Adrenal gland (tissue), 12 donors: Measurements from ENCODE around the gene MAPKAP1. TPM values are rescaled to one million over a fixed set of nuclear protein-coding genes. Genes with fewer than 3 reads are reported as not detected.

Experiments used
- DNase-seq, 7 donors: peaks; one replicate each; pipeline ENCODE4 v3.0.0-alpha.2; 2019 to 2020
- H3K27ac ChIP-seq, 5 donors: fragments of 200-600 bp; sonication (generic) in 4 of 5; 1 replicate in 3 of 5; 2 replicates in 2 of 5; pipeline versions ENCODE4 v1.5.1 to v1.8.0; 2016 to 2020; ENCODE audit warnings: mild to moderate bottlenecking in 1 of 5
- H3K27me3 ChIP-seq: fragments of 200-600 bp; 2 replicates; pipeline ENCODE4 v1.8.0; 2021
- H3K36me3 ChIP-seq, 2 donors: fragments of 200-600 bp; replicated peaks in 1 of 2; 1 replicate in 1 of 2; 2 replicates in 1 of 2; pipeline versions ENCODE4 v1.5.1 to v1.8.0; 2018 to 2022
- H3K4me1 ChIP-seq, 2 donors: fragments of 200-600 bp; replicated peaks in 1 of 2; 1 replicate in 1 of 2; 2 replicates in 1 of 2; pipeline versions ENCODE4 v1.5.1 to v1.8.0; 2018 to 2021
- H3K4me3 ChIP-seq, 4 donors: fragments of 200-600 bp; sonication (generic) in 3 of 4; one replicate each; pipeline ENCODE4 v1.5.1; 2016 to 2018
- H3K9me3 ChIP-seq, 3 donors: fragments of 200-600 bp; sonication (generic) in 1 of 3; replicated peaks in 1 of 3; 1 replicate in 2 of 3; 2 replicates in 1 of 3; pipeline versions ENCODE4 v1.5.1 to v1.8.0; 2016 to 2021
- POLR2A ChIP-seq, 2 donors: fragments of 450-650 bp; IDR thresholded peaks; one replicate each; pipeline ENCODE4 v1.6.1; 2017; ENCODE audit warnings: antibody characterized with exemption in 2 of 2, mild to moderate bottlenecking in 2 of 2, moderate library complexity in 1 of 2
- WGBS, 4 donors: extraction: QIAGEN DNeasy Blood & Tissue Kit in 2 of 4; methylation state at CpG; one replicate each; pipeline versions ENCODE4 v1.1.5 to v1.1.7; 2013 to 2017; 5-methylcytosine and 5-hydroxymethylcytosine counted together
- intact Hi-C, 2 donors: fragments of 100-400 bp; cut with DNase I; formaldehyde crosslinking; loops; one replicate each; pipeline versions ENCODE4 v1.14.1 to v1.15.0; 2022 to 2023
- polyA plus RNA-seq, 3 donors: library from polyadenylated mRNA; stranded (reverse); fragments of 200-250 nt in 2 of 3; fragments of 350-450 nt in 1 of 3; fragmentation: Illumina TruSeq in 1 of 3; extraction: RNeasy Lipid Tissue Mini Kit (QIAGEN cat#74804) in 1 of 3; gene quantifications; one replicate each; pipeline ENCODE4 v1.2.3, GENCODE V29; 2013 to 2014
- total RNA-seq, 9 donors: library from RNA; depleted of rRNA in 4 of 9; stranded (reverse); fragments of >200 nt in 4 of 9; fragments of 120-200 nt in 1 of 9; fragmentation: NEBNext Ultra II Directional in 1 of 9; extraction: Animal tissue kit (Norgen Biotek cat#: 25700) in 1 of 9; gene quantifications; one replicate each; pipeline versions ENCODE4 v1.1.0 to v1.2.4, GENCODE V29; 2013 to 2023
- TF ChIP-seq, protein P1 (sequence below), 6 experiments: fragments of 450-650 bp in 4 of 6; fragments of 200-600 bp in 2 of 6; sonication (generic) in 1 of 6; IDR thresholded peaks; 1 replicate in 5 of 6; 2 replicates in 1 of 6; pipeline versions ENCODE4 v1.5.1 to v1.8.0; 2016 to 2021; ENCODE audit warnings: antibody characterized with exemption in 6 of 6, mild to moderate bottlenecking in 2 of 6, moderate library complexity in 1 of 6
- donor health status: healthy with polysubstance abuse.
- donor health status: Bipolar disorder and iron deficiency.
- donor health status: DM: yes; HTN: yes; CAD: no.
- donor health status: DM: no; HTN: no; CAD: no.
- donor health status: DM: no; HTN: no; CAD: no.
- donor health status: DM: yes; HTN: yes; CAD: no.

Gene MAPKAP1
- total and polyA plus RNA-seq, 12 donors, result 72.2 to 156 (median 94.9) TPM

DNA sequence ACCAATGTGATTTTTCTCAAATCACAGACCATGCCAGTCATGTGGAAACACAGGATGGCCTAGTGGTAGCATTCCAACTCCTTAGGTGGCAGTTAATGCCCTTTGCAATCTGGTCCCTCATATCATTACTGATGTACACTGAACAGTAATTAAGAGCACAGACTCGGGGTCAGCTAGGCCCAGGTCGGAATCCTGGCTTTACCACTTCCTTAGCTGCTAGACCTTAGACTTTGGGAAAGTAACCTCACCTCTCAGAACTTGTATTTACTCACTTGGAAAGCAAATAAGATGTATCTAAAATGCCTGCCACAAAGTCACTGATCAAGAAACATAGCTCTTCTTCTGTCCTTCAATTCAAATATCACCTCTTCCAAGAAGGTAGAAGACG, 112.8 kb downstream of the MAPKAP1 start:
- Histone ChIP-seq H3K27me3 (no peaks in the 10 kb centered on the region), H3K4me1 (peaks cover 0 to 17% of the 10 kb centered on the region in 2 donors), H3K27ac (no peak overlapping the region), H3K36me3 (no peaks in the 10 kb centered on the region), H3K9me3 (no peaks in the 10 kb centered on the region), H3K4me3 (no peak overlapping the region)
- intact Hi-C loops, result no loop called here
- DNase-seq, result no peak
- WGBS, 4 donors, result 88 to 96% (median 93%) methylated on average over 3 of the region's 3 CpGs
- TF ChIP-seq, protein P1, sequence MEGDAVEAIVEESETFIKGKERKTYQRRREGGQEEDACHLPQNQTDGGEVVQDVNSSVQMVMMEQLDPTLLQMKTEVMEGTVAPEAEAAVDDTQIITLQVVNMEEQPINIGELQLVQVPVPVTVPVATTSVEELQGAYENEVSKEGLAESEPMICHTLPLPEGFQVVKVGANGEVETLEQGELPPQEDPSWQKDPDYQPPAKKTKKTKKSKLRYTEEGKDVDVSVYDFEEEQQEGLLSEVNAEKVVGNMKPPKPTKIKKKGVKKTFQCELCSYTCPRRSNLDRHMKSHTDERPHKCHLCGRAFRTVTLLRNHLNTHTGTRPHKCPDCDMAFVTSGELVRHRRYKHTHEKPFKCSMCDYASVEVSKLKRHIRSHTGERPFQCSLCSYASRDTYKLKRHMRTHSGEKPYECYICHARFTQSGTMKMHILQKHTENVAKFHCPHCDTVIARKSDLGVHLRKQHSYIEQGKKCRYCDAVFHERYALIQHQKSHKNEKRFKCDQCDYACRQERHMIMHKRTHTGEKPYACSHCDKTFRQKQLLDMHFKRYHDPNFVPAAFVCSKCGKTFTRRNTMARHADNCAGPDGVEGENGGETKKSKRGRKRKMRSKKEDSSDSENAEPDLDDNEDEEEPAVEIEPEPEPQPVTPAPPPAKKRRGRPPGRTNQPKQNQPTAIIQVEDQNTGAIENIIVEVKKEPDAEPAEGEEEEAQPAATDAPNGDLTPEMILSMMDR (IDR thresholded peaks at IDR 0.05), result no peak
- TF ChIP-seq POLR2A (IDR thresholded peaks at IDR 0.05), result no peak

DNA sequence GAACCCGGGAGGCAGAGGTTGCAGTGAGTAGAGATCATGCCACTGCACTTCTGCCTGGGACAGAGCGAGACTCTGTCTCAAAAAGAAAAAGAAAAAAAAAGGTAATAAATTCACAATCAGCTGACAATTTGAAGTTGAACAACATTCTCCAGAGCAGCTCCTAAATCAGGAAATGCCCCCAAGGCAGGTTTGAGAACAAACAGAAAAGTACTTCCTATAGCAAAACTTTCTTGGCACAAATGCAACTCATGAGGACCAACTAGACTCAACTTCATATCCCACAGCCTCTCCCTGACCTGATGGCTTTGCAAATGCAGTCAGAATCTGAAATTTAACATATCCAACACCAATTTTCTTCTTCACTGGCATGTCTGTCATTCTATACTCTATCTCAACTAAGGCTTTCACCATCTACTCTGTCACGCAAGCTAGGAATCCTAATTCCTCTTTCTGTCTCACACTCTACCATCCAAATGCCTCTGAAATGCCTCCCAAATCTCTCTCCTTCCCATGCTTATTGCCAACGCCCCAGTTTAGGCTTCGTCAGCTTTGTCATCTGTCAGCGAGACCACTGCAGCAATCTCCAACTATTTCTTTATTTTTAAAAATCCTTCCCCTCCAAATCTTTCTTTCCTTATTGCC, 113.3 kb downstream of the MAPKAP1 start:
- WGBS, 4 donors, result 77 to 87% (median 80%) methylated on average over 6 of the region's 6 CpGs
- Histone ChIP-seq H3K9me3 (no peaks in the 10 kb centered on the region), H3K4me1 (peaks cover 0 to 17% of the 10 kb centered on the region in 2 donors), H3K4me3 (no peak overlapping the region), H3K27ac (no peak overlapping the region), H3K27me3 (no peaks in the 10 kb centered on the region), H3K36me3 (no peaks in the 10 kb centered on the region)
- TF ChIP-seq POLR2A (IDR thresholded peaks at IDR 0.05), result no peak
- TF ChIP-seq, protein P1 (IDR thresholded peaks at IDR 0.05), result no peak
- intact Hi-C loops, result no loop called here
- no peak for DNase-seq

DNA sequence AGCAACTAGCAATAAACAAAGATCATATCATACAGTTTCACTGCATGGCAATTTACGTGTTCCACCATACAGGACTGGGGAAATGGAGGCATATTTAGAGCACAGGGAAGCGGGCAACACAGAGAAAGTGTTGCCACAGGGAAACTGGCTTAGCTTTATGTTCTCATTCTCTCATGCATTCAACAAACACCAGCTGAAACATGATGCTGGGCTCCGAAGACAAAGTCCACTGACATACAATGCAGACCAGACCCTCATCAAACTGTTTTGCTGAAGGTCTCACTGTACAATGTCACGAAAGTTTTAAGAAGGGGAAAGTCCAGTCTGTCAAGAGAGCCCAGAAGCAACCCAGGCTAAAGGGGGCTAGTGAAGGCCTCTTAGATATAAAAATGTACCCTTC, 115.1 kb downstream of the MAPKAP1 start:
- no peak for DNase-seq
- Histone ChIP-seq H3K36me3 (no peaks in the 10 kb centered on the region), H3K27ac (no peak overlapping the region), H3K27me3 (no peaks in the 10 kb centered on the region), H3K4me3 (no peak overlapping the region), H3K9me3 (no peaks in the 10 kb centered on the region), H3K4me1 (peaks cover 0 to 8% of the 10 kb centered on the region in 2 donors)
- TF ChIP-seq POLR2A (IDR thresholded peaks at IDR 0.05), result no peak
- TF ChIP-seq, protein P1 (IDR thresholded peaks at IDR 0.05), result no peak
- intact Hi-C loops, result no loop called here
- WGBS, 4 donors, result 92 to 99% (median 95%) methylated on average over 4 of the region's 4 CpGs

DNA sequence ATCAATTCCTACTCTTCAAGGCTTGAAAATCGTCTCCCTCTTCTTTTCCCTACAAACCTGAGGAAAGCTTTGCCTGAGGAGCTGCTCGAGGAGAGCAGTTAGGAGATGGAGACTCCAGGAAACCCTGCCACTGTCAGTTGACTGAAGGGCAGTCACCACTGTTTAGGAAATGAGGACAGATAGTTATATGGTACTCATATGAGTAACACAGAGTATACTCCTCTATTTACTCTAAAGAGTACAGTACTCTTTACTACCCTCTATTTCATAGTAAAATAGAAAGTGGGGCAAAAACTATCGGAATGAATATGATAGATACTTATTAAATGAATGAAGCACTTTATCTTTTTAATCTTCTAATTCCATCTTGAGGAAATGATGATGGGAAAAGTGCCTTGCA, 115.8 kb downstream of the MAPKAP1 start:
- 90 to 100% (median 97%) methylated on average over 3 of the region's 3 CpGs for WGBS, 4 donors

More for the DNA sequence above, 115.8 kb downstream of the MAPKAP1 start:
- DNase-seq, result no peak
- TF ChIP-seq, protein P1 (IDR thresholded peaks at IDR 0.05), result no peak
- no peak for TF ChIP-seq POLR2A (IDR thresholded peaks at IDR 0.05)
- no peak overlapping the region for H3K4me3 ChIP-seq
- intact Hi-C loops, result no loop called here
- H3K4me1 ChIP-seq, result peaks cover 2 to 8% of the 10 kb centered on the region in 2 donors
- no peaks in the 10 kb centered on the region for H3K36me3 ChIP-seq
- no peak overlapping the region for H3K27ac ChIP-seq
- no peaks in the 10 kb centered on the region for H3K27me3 ChIP-seq
- no peaks in the 10 kb centered on the region for H3K9me3 ChIP-seq
